Brain microvascular endothelial cell (primary cell): ENCODE measurements around the gene HRG.

Source experiments
- DNase-seq: peaks from one replicate; pipeline ENCODE4 v3.0.0-alpha.2; 2020
- H3K27ac ChIP-seq: fragments of 250-450 bp; sonication (Bioruptor Pico); 2 replicates; pipeline ENCODE4 v1.5.1; 2020; ENCODE audit warnings: mild to moderate bottlenecking, moderate library complexity
- H3K27me3 ChIP-seq: fragments of 250-450 bp; sonication (Bioruptor Pico); replicated peaks from 2 replicates; pipeline ENCODE4 v1.5.1; 2020; ENCODE audit warnings: mild to moderate bottlenecking
- H3K36me3 ChIP-seq: fragments of 250-450 bp; sonication (Bioruptor Pico); replicated peaks from 2 replicates; pipeline ENCODE4 v1.5.1; 2020; ENCODE audit warnings: mild to moderate bottlenecking
- H3K4me3 ChIP-seq: 2 replicates; pipeline ENCODE4 v1.5.1; 2011; ENCODE audit warnings: low read depth, mild to moderate bottlenecking, control low read depth, low read length, moderate library complexity
- CTCF ChIP-seq: IDR thresholded peaks from 2 replicates; pipeline ENCODE4 v1.5.1; 2011; ENCODE audit warnings: low read depth, mild to moderate bottlenecking, moderate library complexity, low read length, control low read depth, inconsistent platforms; ENCODE audit errors: missing control alignments
- in situ Hi-C: cut with HindIII; loops from 2 replicates; pipeline ENCODE4 v1.10.0; 2017; ENCODE audit warnings: low sequenced_read_pairs, low pct_ligation_motif_present

HRG gene

GRCh38 chr3:186648851-186649250 is 17.0 kb upstream of the HRG start:
- Histone ChIP-seq H3K4me3 (no peak overlapping the region), H3K36me3 (no peaks in the 10 kb centered on the region), H3K27ac (no peak overlapping the region), H3K27me3 (no peaks in the 10 kb centered on the region)
- no peak for DNase-seq
- in situ Hi-C loops: no loop called here
- TF ChIP-seq CTCF: no peak

GRCh38 chr3:186651678-186652215 is 14.1 kb upstream of the HRG start:
- DNase-seq: no peak
- TF ChIP-seq CTCF: no peak
- Histone ChIP-seq H3K27ac (no peak overlapping the region), H3K36me3 (no peaks in the 10 kb centered on the region), H3K4me3 (no peak overlapping the region), H3K27me3 (no peaks in the 10 kb centered on the region)
- in situ Hi-C loops: no loop called here

GRCh38 chr3:186653080-186653707 is 12.6 kb upstream of the HRG start:
- in situ Hi-C loops: no loop called here
- Histone ChIP-seq H3K27me3 (no peaks in the 10 kb centered on the region), H3K27ac (no peak overlapping the region), H3K36me3 (no peaks in the 10 kb centered on the region), H3K4me3 (no peak overlapping the region)
- DNase-seq: no peak
- no peak for TF ChIP-seq CTCF

DNA sequence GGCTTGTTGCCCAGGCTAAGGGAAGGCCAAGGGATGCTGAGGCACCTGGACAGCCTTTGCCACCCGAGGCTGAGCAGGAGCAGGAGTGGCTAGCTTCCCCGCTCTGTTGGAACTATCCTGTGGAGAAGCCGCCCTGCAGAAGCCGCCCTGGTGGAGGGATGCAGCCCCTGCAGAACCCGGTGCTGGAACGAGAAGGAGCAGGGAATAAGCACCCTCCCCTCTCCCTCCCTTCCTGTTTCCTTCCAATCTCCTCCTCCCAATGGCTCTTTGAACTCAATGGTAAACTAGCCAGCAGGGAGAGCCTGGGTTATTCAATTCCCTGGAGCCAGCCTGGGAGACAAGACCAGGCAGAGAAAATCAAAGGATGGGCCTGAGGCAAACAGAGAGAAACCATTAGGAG is 11.8 kb upstream of the HRG start:
- Histone ChIP-seq H3K36me3 (no peaks in the 10 kb centered on the region), H3K27ac (no peak overlapping the region), H3K4me3 (no peak overlapping the region), H3K27me3 (no peaks in the 10 kb centered on the region)
- in situ Hi-C loops: no loop called here
- TF ChIP-seq CTCF: peak; percentile 44
- DNase-seq: no peak

- H3K4me3 ChIP-seq: no peak overlapping the region
- no peaks in the 10 kb centered on the region for H3K27me3 ChIP-seq
- no peaks in the 10 kb centered on the region for H3K36me3 ChIP-seq
- TF ChIP-seq CTCF: no peak
- in situ Hi-C loops: no loop called here
- no peak for DNase-seq
- H3K27ac ChIP-seq: no peak overlapping the region
These were observed 2.3 kb upstream of the HRG start for GRCh38 chr3:186663361-186664118.
